ENCODE data around the gene C2orf92. TPM values are rescaled to one million over a fixed set of nuclear protein-coding genes. Genes with fewer than 3 reads are reported as not detected.

The C2orf92 gene
- polyA plus RNA-seq, 4 donors = 7.1 to 26.6 (median 9.4) TPM

DNA sequence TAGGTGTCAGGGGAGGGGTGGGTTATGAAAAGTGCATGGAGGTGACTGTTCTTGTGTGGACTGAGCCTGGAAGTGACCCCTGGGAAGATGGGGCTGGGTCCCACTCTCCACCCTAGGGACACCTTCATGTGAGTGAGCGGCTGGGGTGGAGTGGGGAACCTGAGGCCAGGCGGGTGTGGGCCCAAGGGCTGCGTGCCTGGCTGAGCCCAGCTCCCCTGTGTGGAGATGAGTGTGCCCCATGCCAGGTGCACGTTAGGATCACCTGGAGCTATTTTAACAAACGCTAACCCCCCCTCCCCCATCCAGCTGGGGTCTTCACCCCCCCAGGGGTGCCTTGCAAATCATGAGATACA lies 70.4 kb downstream of the C2orf92 start:
- no peak for DNase-seq (ENCODE audit: low read depth in 4 of 4, low spot score in 3 of 4)

DNA sequence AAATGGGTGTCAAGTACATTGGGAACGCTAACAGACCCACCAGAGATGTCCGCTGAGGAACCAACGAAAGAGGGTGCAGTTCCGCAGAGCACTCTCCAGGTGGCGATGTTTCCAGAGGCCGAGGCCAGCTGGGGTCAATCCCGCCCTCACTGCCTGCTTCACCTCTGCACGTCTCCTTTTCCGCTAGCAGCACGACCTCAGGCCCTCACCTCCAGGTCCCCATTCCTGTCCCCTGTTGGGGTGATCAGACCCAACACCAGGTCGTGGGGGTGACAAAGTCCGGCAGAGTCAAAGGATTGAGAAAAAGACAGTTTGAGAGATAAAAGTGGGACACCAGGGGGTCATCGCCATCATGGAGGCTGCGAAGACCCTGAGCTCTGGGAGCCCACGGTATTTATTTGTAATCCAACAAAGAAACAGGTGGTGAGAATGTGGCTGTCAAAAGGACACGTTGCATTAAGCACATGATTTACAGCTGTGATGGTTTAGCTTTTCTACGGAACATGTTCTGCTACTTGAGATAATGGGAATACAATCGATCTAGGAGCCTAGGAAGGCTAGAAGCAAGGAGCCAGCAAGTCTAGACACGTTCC lies 71.2 kb downstream of the C2orf92 start:
- DNase-seq (ENCODE audit: low read depth in 4 of 4, low spot score in 3 of 4) = no peak

DNA sequence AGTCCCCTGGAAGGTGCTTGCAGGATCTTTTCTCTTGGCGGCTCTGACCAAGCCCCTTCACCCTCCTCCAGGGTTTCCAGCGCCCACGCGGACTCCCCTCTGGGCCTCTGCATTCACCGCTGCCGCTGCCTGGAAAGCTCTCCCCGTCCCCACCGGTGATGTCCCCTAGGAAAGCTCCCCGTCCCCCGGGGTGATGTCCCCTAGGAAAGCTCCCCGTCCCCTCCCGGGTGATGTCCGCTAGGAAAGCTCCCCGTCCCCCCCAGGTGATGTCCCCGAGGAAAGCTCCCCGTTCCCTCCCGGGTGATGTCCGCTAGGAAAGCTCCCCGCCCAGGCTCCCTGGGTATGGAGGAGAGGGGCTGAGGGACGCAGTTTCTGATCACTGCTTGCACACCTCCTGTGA lies 71.7 kb downstream of the C2orf92 start:
- DNase-seq (ENCODE audit: low read depth in 4 of 4, low spot score in 3 of 4) = no peak

DNA sequence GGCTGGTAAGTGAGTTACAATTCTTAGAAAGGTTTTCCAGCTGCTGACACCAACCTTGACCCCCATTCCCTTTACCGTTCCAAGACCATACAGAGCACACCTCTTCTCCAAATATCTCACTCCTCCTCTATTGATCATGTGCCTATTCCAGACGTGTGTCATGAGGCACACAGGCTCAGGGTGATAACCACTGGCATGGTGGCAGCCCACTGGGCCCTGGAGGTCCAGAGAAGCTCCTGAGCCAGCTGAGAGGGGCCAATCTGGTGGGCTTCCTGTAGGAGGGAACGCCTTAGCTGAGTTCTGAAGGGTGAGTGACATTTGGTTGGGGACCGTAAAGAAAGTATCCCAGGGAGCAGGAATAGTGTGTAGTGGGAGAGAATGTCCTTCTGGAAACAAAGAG lies 72.2 kb downstream of the C2orf92 start:
- DNase-seq (ENCODE audit: low read depth in 4 of 4, low spot score in 3 of 4) = no peak

DNA sequence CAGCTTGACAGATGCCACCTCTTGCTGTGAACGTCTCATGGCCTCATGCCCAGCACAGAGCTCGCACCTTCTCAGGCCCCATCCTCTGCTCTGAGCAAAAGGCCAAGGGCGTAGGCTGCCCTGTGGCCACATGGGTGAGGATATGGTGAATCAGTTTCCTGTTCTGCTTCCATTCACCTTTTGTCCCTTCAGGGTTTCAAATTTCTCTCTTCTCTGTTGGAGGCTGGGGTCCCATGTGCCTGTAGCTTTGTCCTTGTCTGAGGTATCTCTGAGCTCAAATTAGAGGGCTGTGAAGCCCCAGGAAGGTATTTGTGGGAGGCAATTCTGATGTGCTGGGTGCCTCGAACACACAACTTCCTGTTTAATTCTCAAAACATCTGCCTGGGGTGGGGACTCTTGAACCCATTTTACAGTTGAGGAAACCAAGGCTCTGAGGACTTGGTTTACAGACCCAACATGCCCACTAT lies 72.9 kb downstream of the C2orf92 start:
- no peak for DNase-seq (ENCODE audit: low read depth in 4 of 4, low spot score in 3 of 4)

DNA sequence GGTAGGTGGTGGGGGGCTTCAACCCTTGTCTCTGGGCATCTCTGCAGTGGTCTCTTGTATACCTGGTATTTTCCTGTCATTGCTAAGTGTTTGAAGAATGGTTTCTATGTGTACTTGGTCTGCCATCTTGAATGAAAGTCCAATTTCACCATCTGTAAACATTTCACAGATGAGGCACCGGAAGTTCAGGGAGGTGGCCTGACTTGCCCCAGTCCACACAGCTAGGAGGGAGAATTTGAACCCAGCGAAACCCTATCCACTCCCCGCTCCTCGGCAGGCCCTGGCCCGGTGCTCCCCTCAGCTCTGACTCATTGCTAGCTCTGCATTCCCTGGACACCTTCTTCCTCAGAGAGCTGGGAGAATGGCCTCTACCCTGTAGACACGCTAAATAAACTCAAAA lies 74.4 kb downstream of the C2orf92 start:
- DNase-seq (ENCODE audit: low read depth in 4 of 4, low spot score in 3 of 4) = no peak

DNA sequence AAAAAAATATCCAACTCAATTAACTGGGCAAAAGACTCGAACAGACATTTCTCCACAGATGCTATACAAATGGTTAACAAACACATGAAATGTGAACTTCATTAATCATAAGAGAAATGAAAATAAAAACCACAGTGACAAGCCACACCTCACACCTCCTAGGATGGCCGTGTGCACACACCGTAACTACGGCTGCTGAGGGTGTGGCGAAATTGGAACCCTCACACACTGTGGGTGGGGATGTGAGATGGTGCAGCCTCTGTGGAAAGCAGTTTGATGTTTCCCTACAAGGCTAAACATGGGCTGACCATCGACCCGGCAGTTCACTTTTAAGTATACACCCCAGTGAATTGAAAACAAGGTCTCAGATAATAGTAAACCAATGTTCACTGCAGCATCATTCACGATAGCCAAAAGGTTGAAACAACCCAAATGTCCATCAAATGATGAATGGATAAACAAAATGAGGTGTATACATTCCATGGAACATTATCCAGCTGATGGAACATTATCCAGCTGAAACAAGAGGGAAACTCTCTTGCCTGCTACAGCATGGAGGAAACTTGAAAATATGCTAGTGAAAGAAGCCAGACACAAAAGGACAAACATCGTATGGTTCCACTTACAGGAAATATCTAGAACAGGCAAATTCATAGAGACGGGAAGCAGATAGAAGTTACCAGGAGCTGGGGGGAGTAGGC lies 76.1 kb downstream of the C2orf92 start:
- DNase-seq (ENCODE audit: low read depth in 4 of 4, low spot score in 3 of 4) = no peak

DNA sequence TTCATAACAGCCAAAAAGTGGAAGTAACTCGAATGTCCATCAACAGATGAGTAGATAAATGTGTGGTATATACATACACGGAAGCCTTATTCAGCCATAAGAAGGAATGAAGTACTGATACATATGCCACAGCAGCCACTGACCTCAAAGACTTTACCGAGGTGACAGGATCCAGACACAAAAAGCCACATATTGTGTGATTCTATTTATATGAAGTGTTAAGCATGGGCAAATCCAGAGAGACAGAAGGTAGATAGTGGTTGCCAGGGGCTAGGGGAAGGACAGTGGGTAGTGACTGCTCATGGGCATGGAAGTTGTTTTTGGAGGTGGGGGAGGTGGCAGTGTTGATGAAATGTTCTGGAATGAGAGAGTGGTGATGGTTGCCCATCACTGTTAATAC lies 77.8 kb downstream of the C2orf92 start:
- DNase-seq (ENCODE audit: low read depth in 4 of 4, low spot score in 3 of 4) = no peak

DNA sequence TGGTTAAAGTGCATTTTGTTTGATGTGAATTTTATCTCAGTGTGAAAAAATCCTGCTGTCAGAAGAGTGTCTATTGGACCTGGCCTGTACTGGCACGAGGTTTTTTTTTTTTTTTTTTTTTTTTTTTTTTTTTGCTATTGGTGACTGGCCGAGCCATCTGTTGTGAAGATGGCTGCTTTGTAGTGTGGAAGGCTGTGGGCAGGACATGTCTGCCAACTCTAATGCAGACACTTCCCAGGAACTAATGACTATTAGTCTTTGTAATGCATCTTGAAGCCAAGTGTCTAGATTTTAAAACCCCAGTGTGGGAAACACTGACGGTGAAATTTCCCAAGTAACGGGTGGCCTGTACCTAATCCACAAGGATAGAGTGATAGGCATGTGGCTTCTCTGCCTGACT lies 78.2 kb downstream of the C2orf92 start:
- no peak for DNase-seq (ENCODE audit: low read depth in 4 of 4, low spot score in 3 of 4)

DNA sequence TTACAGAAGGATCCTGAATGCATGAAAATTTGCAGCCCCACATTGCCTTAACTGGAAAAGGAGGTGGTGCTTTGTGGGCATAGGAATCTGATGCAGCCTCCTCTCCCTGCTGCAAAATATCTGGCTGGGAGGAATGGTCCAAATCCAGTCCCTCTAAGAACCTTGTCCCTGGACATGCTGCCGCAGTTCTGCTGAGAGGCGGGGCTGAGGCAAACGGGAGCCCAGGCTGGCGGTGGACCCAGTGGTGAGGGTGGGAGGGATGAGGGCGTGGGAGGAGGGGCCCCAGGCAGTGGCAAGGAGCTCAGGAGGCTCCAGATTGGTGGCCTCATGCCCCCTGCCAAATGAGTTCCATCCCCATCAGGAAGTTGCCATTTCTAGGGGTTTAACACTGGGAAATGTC lies 80.1 kb downstream of the C2orf92 start:
- no peak for DNase-seq (ENCODE audit: low read depth in 4 of 4, low spot score in 3 of 4)

DNA sequence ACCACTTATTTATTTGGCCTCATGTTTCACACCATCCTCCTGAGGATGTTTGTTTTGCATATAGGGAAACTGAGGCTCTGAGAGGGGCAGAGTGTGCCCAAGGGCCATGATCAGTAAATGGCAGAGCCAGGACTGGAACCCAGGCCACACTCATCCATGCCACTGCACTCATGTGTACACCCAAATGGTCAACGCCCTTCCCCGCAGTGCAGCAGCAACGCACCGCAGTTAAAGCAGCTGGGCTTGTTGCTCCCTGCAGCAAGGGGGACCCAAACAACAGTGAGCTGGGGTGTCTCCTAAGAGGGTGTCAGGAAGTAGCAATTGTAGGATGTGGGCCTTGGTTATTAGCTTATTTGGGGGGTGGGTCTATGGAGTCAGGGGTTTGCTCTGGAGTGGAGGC lies 80.5 kb downstream of the C2orf92 start:
- no peak for DNase-seq (ENCODE audit: low read depth in 4 of 4, low spot score in 3 of 4)

DNA sequence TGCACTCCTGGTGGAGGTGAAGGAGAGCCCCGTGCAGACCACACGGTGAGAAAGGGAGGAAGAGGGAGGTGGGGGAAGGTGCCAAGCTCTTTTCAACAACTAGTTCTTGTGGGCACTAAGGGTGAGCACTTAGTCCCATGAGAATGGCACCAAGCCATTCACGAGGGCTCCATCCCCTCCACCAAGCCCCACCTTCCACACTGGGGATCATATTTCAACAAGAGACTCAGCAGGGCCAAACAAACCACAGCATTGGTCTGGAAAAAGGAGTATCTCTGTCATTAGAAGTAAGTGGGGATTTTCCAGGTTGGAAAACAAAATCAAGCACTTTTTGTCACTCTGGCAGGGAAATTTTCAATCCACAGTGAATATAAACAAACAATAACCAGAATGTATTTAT lies 82.2 kb downstream of the C2orf92 start:
- DNase-seq (ENCODE audit: low read depth in 4 of 4, low spot score in 3 of 4) = no peak

Other genes starting within 250 kb of the C2orf92 start
- 10 to 100 TPM; 18.0 to 32.7 (median 24.4) TPM for gene ANKRD36B, start 79.8 kb upstream of the C2orf92 start, polyA plus RNA-seq (ENCODE audit: insufficient read length in 4 of 4)
- gene COX5B, start 23.7 kb upstream of the C2orf92 start, polyA plus RNA-seq (ENCODE audit: insufficient read length in 4 of 4) = 100 to 1,000 TPM; 102 to 232 (median 199) TPM
- gene ACTR1B, start 5.7 kb upstream of the C2orf92 start, polyA plus RNA-seq (ENCODE audit: insufficient read length in 4 of 4) = 10 to 100 TPM; 42.7 to 67.9 (median 53.4) TPM
- gene ZAP70, start 43.9 kb downstream of the C2orf92 start, polyA plus RNA-seq (ENCODE audit: insufficient read length in 4 of 4) = 1 to 10 TPM in 3 of 4 donors, under 1 TPM in 1; 0.80 to 2.7 (median 1.8) TPM